AG20443 (cell line): ENCODE data around the gene DNAAF5.

ENCODE experiments used
- DNase-seq: peaks from one replicate; pipeline ENCODE4 v3.0.0; 2012; ENCODE audit warnings: low spot score, mixed read lengths

The DNAAF5 gene

GRCh38 chr7:707296-708000 is 19.1 kb upstream of the DNAAF5 start:
- DNase-seq = no peak

GRCh38 chr7:710161-710560 is 16.3 kb upstream of the DNAAF5 start:
- no peak for DNase-seq

GRCh38 chr7:711093-711921 is 15.2 kb upstream of the DNAAF5 start:
- no peak for DNase-seq

- DNase-seq = no peak
Measured at GRCh38 chr7:711922-712380, 14.5 kb upstream of the DNAAF5 start.

GRCh38 chr7:712381-713138 is 13.9 kb upstream of the DNAAF5 start:
- peak; percentile 63 for DNase-seq

- DNase-seq = no peak
Measured at GRCh38 chr7:713139-713457, 13.4 kb upstream of the DNAAF5 start.

GRCh38 chr7:713488-714230 is 12.8 kb upstream of the DNAAF5 start:
- no peak for DNase-seq

GRCh38 chr7:714251-714671 is 12.2 kb upstream of the DNAAF5 start:
- no peak for DNase-seq

- no peak for DNase-seq
Measured at GRCh38 chr7:716222-716621, 10.3 kb upstream of the DNAAF5 start.

- DNase-seq = peak; percentile 5
Measured at GRCh38 chr7:716636-717035, 9.9 kb upstream of the DNAAF5 start.

- no peak for DNase-seq
Measured at GRCh38 chr7:721619-722248, 4.8 kb upstream of the DNAAF5 start.

GRCh38 chr7:723541-723940 is 3.0 kb upstream of the DNAAF5 start:
- no peak for DNase-seq

- DNase-seq = no peak
Measured at GRCh38 chr7:724298-724697, 2.2 kb upstream of the DNAAF5 start.

- no peak for DNase-seq
Measured at GRCh38 chr7:725223-726005, 1.1 kb upstream of the DNAAF5 start.

GRCh38 chr7:726854-727103 is 280 bp downstream of the DNAAF5 start:
- DNase-seq = no peak

GRCh38 chr7:727104-727805 is 756 bp downstream of the DNAAF5 start, which contains the start of gene PRKAR1B:
Gene PRKAR1B, minus strand, starts transcription at chr7:727281. Its CDS starts 15,776 bp downstream, at chr7:711505.
- peak; percentile 62 for DNase-seq

GRCh38 chr7:727806-728460 is 1.4 kb downstream of the DNAAF5 start:
- DNase-seq = peak; percentile 46

- DNase-seq = no peak
Measured at GRCh38 chr7:728602-729001, 2.1 kb downstream of the DNAAF5 start.

- DNase-seq = no peak
Measured at GRCh38 chr7:729140-730000, 2.9 kb downstream of the DNAAF5 start.
